A673 (cell line): ENCODE measurements around the gene NUTM2E. TPM values are rescaled to one million over a fixed set of nuclear protein-coding genes. Genes with fewer than 3 reads are reported as not detected.
"Not testable (repeated sequence)": the region's sequence is repeated elsewhere in the genome, so short reads cannot be mapped to it uniquely, and the experiment has no call there.

ENCODE experiments used
- Bru-seq: library from RNA; stranded (reverse); fragments of 400-500 nt; gene quantifications from one replicate; lab custom pipeline; 2021; lab: Mats Ljungman, UMichigan
- BruChase-seq, 2 experiments: library from RNA; stranded (reverse); fragments of 400-500 nt; gene quantifications; one replicate each; lab custom pipeline; 2021; lab: Mats Ljungman, UMichigan
- BruUV-seq: library from RNA; stranded (reverse); fragments of 400-500 nt; replicated peaks from 2 replicates; lab custom pipeline; 2021; lab: Mats Ljungman, UMichigan
- CTCF ChIA-PET: fragments of 300-600 bp; sonication (Branson Sonifier 250); formaldehyde crosslinking; loops from one replicate; lab custom pipeline; 2022; ENCODE audit warnings: antibody characterized with exemption; lab: Charles Lee
- POLR2A ChIA-PET: fragments of 300-600 bp; sonication (Branson Sonifier 250); formaldehyde crosslinking; loops from one replicate; lab custom pipeline; 2022; ENCODE audit warnings: antibody characterized with exemption; ENCODE audit not compliant: low non-redundant PET; lab: Charles Lee
- DNase-seq: peaks from one replicate; pipeline ENCODE4 v3.0.0-alpha.2; 2015; ENCODE audit warnings: low spot score
- H3K27ac ChIP-seq: fragments of 200-600 bp; sonication (generic); 2 replicates; pipeline ENCODE4 v1.5.1; 2016; ENCODE audit warnings: mixed run types, low read depth, mild to moderate bottlenecking, mixed read lengths, antibody characterized with exemption, low read length; ENCODE audit not compliant: poor library complexity, severe bottlenecking
- H3K27me3 ChIP-seq: fragments of 200-600 bp; sonication (generic); replicated peaks from 2 replicates; pipeline ENCODE4 v1.6.1; 2017; ENCODE audit warnings: mixed run types, low read depth, mild to moderate bottlenecking, mixed read lengths, antibody characterized with exemption, low read length; ENCODE audit not compliant: insufficient read depth, poor library complexity
- H3K36me3 ChIP-seq: fragments of 200-600 bp; sonication (generic); 2 replicates; pipeline ENCODE4 v1.6.1; 2016; ENCODE audit warnings: mixed run types, mild to moderate bottlenecking, mixed read lengths, antibody characterized with exemption, low read length; ENCODE audit not compliant: insufficient read depth, poor library complexity, severe bottlenecking
- H3K4me1 ChIP-seq: fragments of 200-600 bp; sonication (generic); 2 replicates; pipeline ENCODE4 v1.6.1; 2017; ENCODE audit warnings: mixed run types, mild to moderate bottlenecking, mixed read lengths, antibody characterized with exemption, low read length; ENCODE audit not compliant: insufficient read depth, poor library complexity, severe bottlenecking
- H3K4me3 ChIP-seq: fragments of 200-600 bp; sonication (generic); 2 replicates; pipeline ENCODE4 v1.5.1; 2016; ENCODE audit warnings: low read depth, mixed run types, mild to moderate bottlenecking, mixed read lengths, low read length; ENCODE audit not compliant: poor library complexity, severe bottlenecking
- H3K9me3 ChIP-seq: fragments of 200-600 bp; sonication (generic); 2 replicates; pipeline ENCODE4 v1.6.1; 2016; ENCODE audit warnings: mixed run types, low read depth, mild to moderate bottlenecking, mixed read lengths, antibody characterized with exemption, low read length; ENCODE audit not compliant: poor library complexity, severe bottlenecking
- intact Hi-C: fragments of 100-400 bp; cut with micrococcal nuclease; formaldehyde crosslinking; loops from one replicate; pipeline ENCODE4 v1.10.0; 2022; ENCODE audit not compliant: unreplicated experiment
- long read RNA-seq: library from polyadenylated mRNA; stranded (forward); transcript quantifications from one replicate; pipeline ENCODE4 v2.0.0, GENCODE V29; 2022
- total RNA-seq: library from RNA; stranded (reverse); gene quantifications from 2 replicates; pipeline ENCODE4 v1.2.3, GENCODE V29; 2021
- TF ChIP-seq, protein P1 (sequence below): fragments of 300-800, 200-600 bp; sonication (generic); conservative IDR thresholded peaks from 2 replicates; pipeline ENCODE4 v1.5.1; 2017; ENCODE audit warnings: low read depth, mild to moderate bottlenecking, antibody characterized with exemption, low read length, moderate library complexity, mixed read lengths

NUTM2E gene, protein sequence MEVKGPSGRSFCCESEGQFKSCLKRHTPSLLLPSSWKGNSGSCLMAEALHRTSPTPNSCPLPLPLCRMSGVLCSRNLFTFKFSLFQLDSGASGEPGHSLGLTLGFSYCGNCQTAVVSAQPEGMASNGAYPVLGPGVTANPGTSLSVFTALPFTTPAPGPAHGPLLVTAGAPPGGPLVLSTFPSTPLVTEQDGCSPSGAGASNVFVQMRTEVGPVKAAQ (N-terminal part only)
- total RNA-seq = 0.37 and 0.49 TPM in 2 replicates
- percentile 23 among the genes with signal in this experiment for Bru-seq, nascent RNA
- BruChase-seq, experiment 1, labeled RNA remaining after a 2-hour chase = percentile 24 among the genes with signal in this experiment
- percentile 31 among the genes with signal in this experiment for BruChase-seq, experiment 2, labeled RNA remaining after a 6-hour chase
- long read RNA-seq = 0 reads

DNA sequence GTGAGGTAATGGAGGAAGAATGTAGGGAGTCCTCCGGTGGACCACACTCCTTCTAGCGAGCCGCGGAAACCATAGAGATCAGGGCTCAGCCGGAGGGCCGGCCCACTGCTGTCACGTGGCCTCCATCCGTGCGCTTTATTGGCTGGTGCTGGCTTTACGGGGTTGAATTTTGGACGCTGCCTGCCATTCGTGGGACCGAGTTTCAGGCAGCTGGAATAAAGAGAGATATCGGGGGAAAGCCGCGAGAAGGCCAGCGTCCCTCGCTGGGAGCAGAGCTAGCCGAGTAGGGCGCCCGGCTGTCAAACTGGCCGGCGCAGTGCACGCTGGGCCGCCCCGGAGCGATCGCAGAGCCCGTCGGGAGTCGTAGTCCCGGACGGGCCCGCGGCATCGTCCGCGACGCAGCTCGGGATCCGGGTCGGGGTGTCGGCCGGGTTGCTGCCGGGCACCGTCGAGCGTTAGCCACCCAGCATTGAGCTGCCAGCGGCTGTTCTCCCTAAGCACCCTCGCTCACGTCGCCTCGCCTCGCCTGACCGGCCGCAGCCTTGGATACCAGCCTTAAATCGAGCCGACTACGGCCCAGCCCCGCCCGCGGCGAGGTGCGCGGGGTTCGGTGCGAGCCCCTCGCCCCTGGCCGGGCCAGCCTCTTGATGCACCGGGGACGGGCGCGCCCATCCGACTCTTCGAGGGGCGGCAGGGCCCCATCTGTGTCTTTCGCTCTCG is at the start of gene NUTM2E:
Gene NUTM2E, plus strand, starts transcription at position 244 of the 720 bp plus-strand sequence. CDS start 15,002 bp downstream, outside the sequence.
- BruUV-seq, intact Hi-C loops, H3K36me3 ChIP-seq, CTCF ChIA-PET, H3K9me3 ChIP-seq, POLR2A ChIA-PET, H3K4me1 ChIP-seq, H3K27me3 ChIP-seq: not testable (repeated sequence)
- peak; percentile 84 for DNase-seq
- Histone ChIP-seq H3K27ac (peak within 1 kb of the TSS; percentile 75), H3K4me3 (peak within 1 kb of the TSS; percentile 53)

DNA sequence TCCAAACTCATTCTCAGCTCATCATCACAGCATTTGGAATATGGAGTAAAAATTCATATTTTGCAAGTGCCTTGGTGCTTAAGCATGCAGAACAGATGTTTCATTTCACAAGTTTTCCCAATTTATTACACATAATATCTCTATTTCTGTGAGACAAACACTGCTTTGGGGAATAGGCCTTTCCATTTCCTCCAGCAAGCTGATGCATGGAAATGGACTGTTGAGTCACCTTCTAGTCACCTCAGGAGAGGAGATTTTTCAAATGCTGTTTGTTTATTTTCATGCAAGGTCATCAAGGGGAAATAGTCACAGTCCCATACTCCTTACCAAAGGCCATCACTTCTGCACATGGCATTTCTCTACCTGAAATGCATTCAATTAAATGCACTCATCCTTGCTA is 48.5 kb upstream of the NUTM2E start:
- intact Hi-C loops, DNase-seq, CTCF ChIA-PET, H3K27me3 ChIP-seq, POLR2A ChIA-PET, BruUV-seq, H3K27ac ChIP-seq, H3K9me3 ChIP-seq, H3K4me1 ChIP-seq, H3K4me3 ChIP-seq, H3K36me3 ChIP-seq: not testable (repeated sequence)

DNA sequence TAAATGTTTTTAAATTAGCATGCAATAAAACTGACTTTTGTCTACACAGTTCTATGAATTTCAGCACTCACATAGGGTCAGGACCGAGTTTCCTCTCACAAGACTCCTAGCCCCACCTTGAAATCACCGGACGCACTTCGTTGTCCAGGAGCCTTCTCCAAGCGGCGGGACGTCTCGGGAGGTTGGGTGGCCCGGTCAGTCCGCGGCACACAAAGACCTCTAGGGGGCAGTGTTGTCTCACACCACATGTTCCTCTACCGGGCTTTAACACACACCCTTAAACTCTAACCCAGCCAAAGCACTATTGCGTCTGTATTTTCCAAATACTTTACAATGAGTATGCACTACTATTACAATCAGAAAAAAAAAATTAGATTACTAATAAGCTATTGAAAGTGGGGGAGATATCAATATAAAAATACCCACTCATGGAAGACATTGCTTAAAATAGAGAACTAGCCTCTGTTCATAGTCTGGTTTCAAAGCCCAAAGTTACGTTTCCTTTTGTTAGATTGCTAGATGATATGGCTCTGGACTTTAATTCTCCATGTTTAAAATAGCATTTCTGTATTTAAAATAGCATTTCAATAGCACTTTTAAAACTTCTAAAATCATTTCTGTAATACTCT is 47.1 kb upstream of the NUTM2E start:
- POLR2A ChIA-PET, H3K27ac ChIP-seq, intact Hi-C loops, H3K4me1 ChIP-seq, BruUV-seq, CTCF ChIA-PET, H3K9me3 ChIP-seq, H3K27me3 ChIP-seq, H3K36me3 ChIP-seq, H3K4me3 ChIP-seq: not testable (repeated sequence)
- DNase-seq = peak; percentile 73
- TF ChIP-seq, protein P1, sequence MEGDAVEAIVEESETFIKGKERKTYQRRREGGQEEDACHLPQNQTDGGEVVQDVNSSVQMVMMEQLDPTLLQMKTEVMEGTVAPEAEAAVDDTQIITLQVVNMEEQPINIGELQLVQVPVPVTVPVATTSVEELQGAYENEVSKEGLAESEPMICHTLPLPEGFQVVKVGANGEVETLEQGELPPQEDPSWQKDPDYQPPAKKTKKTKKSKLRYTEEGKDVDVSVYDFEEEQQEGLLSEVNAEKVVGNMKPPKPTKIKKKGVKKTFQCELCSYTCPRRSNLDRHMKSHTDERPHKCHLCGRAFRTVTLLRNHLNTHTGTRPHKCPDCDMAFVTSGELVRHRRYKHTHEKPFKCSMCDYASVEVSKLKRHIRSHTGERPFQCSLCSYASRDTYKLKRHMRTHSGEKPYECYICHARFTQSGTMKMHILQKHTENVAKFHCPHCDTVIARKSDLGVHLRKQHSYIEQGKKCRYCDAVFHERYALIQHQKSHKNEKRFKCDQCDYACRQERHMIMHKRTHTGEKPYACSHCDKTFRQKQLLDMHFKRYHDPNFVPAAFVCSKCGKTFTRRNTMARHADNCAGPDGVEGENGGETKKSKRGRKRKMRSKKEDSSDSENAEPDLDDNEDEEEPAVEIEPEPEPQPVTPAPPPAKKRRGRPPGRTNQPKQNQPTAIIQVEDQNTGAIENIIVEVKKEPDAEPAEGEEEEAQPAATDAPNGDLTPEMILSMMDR = peak; percentile 59

DNA sequence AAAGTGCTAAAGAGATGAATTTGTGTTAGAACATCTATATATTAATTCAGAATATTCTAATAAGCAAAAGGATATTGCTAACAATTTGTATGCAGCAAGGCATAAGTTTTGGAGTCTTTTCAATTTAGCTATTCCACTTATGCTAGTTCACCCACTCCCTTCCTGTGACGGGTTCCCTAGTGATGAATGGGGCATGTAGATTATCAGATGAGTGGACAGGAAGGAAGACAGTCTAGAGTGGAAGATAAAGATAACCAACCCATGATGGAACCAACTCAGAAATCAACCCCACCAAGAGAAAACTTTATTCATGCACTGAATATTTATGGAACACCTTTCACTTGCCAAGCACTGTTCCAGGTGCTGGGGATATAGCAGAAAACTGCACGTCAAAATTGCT is 46.5 kb upstream of the NUTM2E start:
- H3K4me1 ChIP-seq, H3K27me3 ChIP-seq, POLR2A ChIA-PET, DNase-seq, H3K36me3 ChIP-seq, H3K4me3 ChIP-seq, CTCF ChIA-PET, intact Hi-C loops, H3K9me3 ChIP-seq, H3K27ac ChIP-seq, BruUV-seq: not testable (repeated sequence)

DNA sequence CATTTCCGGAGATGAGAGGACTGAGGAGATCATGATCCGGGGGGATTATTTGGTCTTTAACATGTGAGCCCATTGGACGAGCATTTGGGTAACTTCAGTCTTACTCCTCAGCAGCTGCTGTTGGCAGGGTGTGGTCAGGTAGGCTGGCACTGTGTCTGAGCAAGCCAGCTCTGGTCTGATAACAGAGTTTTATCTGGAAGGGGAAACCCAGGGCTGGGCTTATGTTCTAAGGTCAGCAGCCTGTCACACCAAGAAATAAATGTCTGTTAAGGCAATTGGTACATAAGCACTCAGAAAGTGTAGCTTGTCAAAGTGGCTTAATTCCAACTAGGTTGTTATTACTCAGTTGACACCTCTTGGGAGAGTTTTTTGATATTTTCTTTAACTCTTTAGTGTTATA is 45.0 kb upstream of the NUTM2E start:
- H3K27ac ChIP-seq, intact Hi-C loops, DNase-seq, H3K36me3 ChIP-seq, H3K4me3 ChIP-seq, POLR2A ChIA-PET, H3K9me3 ChIP-seq, H3K4me1 ChIP-seq, BruUV-seq, H3K27me3 ChIP-seq, CTCF ChIA-PET: not testable (repeated sequence)

DNA sequence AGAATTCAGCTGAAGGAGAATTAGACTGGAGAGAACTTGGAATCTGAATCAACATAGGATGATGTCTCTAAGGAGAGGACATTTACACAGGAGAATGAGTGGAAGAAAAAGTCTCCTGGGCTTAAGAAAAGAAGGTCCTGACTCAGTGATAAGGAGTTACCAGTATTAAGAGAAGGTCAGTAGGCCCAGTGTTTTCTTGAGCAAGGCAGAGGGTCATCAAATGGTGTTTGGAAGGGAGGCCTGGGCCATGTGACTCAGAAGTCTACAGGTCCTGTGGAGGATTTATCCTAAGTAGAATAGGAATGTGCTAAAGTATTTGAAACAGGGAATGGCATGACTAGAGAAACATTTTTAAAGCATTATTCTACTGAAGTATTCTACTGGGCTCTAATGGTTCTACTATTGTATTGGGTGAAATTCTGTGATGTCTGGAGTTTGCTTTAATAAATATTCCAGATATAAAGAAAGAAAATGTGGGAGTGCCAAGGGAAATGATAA is 39.0 kb upstream of the NUTM2E start:
- H3K36me3 ChIP-seq, H3K27me3 ChIP-seq, H3K4me1 ChIP-seq, POLR2A ChIA-PET, H3K4me3 ChIP-seq, DNase-seq, CTCF ChIA-PET, intact Hi-C loops, H3K9me3 ChIP-seq, BruUV-seq, H3K27ac ChIP-seq: not testable (repeated sequence)
